Activated naive CD4-positive, alpha-beta T cell treated with anti-CD3 and anti-CD28 coated beads, Interleukin-2, amount 10 ng/mL, durations not matched to agents 7 days and 5 days (primary cell): ENCODE data around the gene NELL1.

Source experiments
- CTCF ChIA-PET: fragments of 350-600 bp; sonication (Branson Sonifier 250); formaldehyde crosslinking; loops from one replicate; lab custom pipeline; 2021; ENCODE audit warnings: antibody characterized with exemption; lab: Charles Lee
- DNase-seq: peaks from one replicate; pipeline ENCODE4 v3.0.0-alpha.2; 2020
- H3K27ac Mint-ChIP-seq: one replicate; pipeline ENCODE4 v1.8.0; 2021; ENCODE audit warnings: mild to moderate bottlenecking, moderate library complexity, mixed read lengths
- H3K27me3 Mint-ChIP-seq: one replicate; pipeline ENCODE4 v1.8.0; 2021; ENCODE audit warnings: mild to moderate bottlenecking, mixed read lengths
- H3K36me3 Mint-ChIP-seq: one replicate; pipeline ENCODE4 v1.8.0; 2021; ENCODE audit warnings: mixed read lengths
- H3K4me1 Mint-ChIP-seq: one replicate; pipeline ENCODE4 v1.8.0; 2021; ENCODE audit warnings: mixed read lengths
- H3K4me3 Mint-ChIP-seq: one replicate; pipeline ENCODE4 v1.8.0; 2021; ENCODE audit warnings: mild to moderate bottlenecking, moderate library complexity, mixed read lengths
- H3K9me3 Mint-ChIP-seq: one replicate; pipeline ENCODE4 v1.8.0; 2021; ENCODE audit warnings: mixed read lengths

The NELL1 gene

DNA sequence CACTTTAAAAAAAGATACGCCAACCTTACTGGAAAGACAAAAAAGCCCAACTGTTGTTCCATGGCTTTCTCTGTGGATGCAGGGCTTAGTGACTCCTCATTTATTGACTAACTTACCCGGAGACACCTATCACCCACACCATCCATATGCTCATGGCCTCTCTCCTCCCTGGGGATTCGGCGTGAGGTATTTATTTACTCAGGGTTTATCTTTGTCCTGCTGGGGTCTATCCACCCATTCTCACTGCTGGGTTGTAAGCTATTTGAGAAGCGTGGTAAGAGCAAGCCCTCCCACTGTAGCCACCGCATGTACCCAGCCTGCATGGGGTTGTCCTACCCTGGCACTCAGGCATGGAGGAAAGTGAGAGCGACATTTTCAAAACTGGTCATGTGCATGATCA is 93.6 kb downstream of the NELL1 start:
- Mint-ChIP-seq H3K27ac (no peak overlapping the region), H3K4me1 (no peaks in the 10 kb centered on the region), H3K36me3 (no peaks in the 10 kb centered on the region), H3K9me3 (peaks cover 4% of the 10 kb centered on the region), H3K4me3 (no peak overlapping the region), H3K27me3 (no peaks in the 10 kb centered on the region)
- CTCF ChIA-PET, result no interaction called here
- DNase-seq, result no peak

GRCh38 chr11:20770414-20770946 is 101.1 kb downstream of the NELL1 start:
- H3K27ac Mint-ChIP-seq, result no peak overlapping the region
- H3K4me3 Mint-ChIP-seq, result no peak overlapping the region
- H3K9me3 Mint-ChIP-seq, result no peaks in the 10 kb centered on the region
- H3K27me3 Mint-ChIP-seq, result no peaks in the 10 kb centered on the region
- no peaks in the 10 kb centered on the region for H3K36me3 Mint-ChIP-seq
- H3K4me1 Mint-ChIP-seq, result no peaks in the 10 kb centered on the region
- DNase-seq, result no peak
- CTCF ChIA-PET, result no interaction called here

DNA sequence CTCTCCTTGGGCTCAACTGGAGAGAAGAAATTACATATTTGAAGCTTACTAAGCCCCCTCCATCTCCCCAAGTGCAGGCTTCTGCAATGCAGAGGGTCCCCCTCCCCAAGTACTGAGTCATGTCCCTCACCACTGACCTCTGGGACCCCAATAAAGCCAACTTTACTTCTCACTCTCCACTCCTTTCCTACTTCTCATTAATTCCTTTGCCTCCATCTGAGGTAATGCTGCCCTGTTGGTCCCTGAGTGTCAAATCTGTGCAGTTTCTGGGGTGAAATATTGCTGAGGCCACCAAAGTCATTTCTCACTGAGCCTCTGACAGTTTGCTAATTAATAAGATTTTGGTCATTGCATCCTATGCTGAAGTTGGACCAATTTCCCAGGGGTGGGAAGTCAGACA is 101.6 kb downstream of the NELL1 start:
- no peaks in the 10 kb centered on the region for H3K4me1 Mint-ChIP-seq
- CTCF ChIA-PET, result no interaction called here

DNA sequence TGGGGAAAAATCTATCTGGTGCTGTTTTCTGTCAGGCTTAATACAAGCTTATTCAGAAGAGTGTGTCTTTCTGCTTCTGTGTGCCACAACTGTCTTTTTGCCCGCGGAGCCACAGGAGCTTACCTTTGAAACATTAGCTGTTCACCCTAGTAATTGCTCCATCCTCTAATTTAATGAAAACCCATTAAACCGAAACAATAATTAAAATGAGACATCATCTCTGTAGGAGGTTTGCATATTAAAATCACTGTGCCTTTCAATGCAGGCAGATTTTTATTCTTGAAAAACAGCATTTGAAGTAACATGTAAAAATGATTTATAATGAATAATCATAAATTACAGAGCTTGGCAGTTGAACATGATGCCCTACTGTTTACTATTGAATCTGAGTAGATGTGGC is 102.3 kb downstream of the NELL1 start:
- H3K4me1 Mint-ChIP-seq, result no peaks in the 10 kb centered on the region
- CTCF ChIA-PET, result no interaction called here
- H3K27ac Mint-ChIP-seq, result no peak overlapping the region
- no peaks in the 10 kb centered on the region for H3K9me3 Mint-ChIP-seq
- no peak for DNase-seq
- no peak overlapping the region for H3K4me3 Mint-ChIP-seq
- H3K27me3 Mint-ChIP-seq, result no peaks in the 10 kb centered on the region
- no peaks in the 10 kb centered on the region for H3K36me3 Mint-ChIP-seq

More for the DNA sequence above, 101.6 kb downstream of the NELL1 start:
- Mint-ChIP-seq H3K27me3 (no peaks in the 10 kb centered on the region), H3K4me3 (no peak overlapping the region), H3K9me3 (no peaks in the 10 kb centered on the region), H3K27ac (no peak overlapping the region), H3K36me3 (no peaks in the 10 kb centered on the region)
- DNase-seq, result no peak

GRCh38 chr11:20775331-20775730 is 105.9 kb downstream of the NELL1 start:
- H3K27me3 Mint-ChIP-seq, result no peaks in the 10 kb centered on the region
- no peaks in the 10 kb centered on the region for H3K36me3 Mint-ChIP-seq
- H3K9me3 Mint-ChIP-seq, result no peaks in the 10 kb centered on the region
- no peak overlapping the region for H3K4me3 Mint-ChIP-seq
- no peaks in the 10 kb centered on the region for H3K4me1 Mint-ChIP-seq
- H3K27ac Mint-ChIP-seq, result no peak overlapping the region
- DNase-seq, result no peak
- CTCF ChIA-PET, result no interaction called here

DNA sequence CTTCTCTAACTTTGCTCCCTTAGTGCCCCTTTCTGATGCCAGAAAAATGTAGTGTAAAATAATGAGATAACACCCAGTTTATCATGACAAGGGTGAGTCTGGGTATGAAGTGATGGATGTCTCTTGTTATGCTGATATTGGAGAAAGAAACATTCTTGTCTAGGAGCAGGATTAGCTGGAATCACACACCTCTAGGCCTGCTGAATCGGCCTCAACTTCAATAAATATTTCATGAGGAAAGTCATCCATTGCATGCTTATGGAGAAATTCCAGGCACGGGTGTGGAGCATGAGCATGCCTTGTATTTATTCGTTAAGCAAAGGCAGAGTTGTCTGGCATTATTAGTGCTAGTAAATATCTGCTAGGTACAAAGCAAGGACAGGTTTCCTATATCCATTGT is 113.4 kb downstream of the NELL1 start:
- Mint-ChIP-seq H3K27me3 (no peaks in the 10 kb centered on the region), H3K9me3 (peaks cover 7% of the 10 kb centered on the region), H3K36me3 (no peaks in the 10 kb centered on the region), H3K4me1 (no peaks in the 10 kb centered on the region), H3K27ac (no peak overlapping the region), H3K4me3 (no peak overlapping the region)
- no peak for DNase-seq
- CTCF ChIA-PET, result no interaction called here

GRCh38 chr11:20783220-20783619 is 113.8 kb downstream of the NELL1 start:
- H3K36me3 Mint-ChIP-seq, result no peaks in the 10 kb centered on the region
- peaks cover 7% of the 10 kb centered on the region for H3K9me3 Mint-ChIP-seq
- H3K4me1 Mint-ChIP-seq, result no peaks in the 10 kb centered on the region
- H3K4me3 Mint-ChIP-seq, result no peak overlapping the region
- no peak for DNase-seq
- no peak overlapping the region for H3K27ac Mint-ChIP-seq
- CTCF ChIA-PET, result no interaction called here
- H3K27me3 Mint-ChIP-seq, result no peaks in the 10 kb centered on the region

DNA sequence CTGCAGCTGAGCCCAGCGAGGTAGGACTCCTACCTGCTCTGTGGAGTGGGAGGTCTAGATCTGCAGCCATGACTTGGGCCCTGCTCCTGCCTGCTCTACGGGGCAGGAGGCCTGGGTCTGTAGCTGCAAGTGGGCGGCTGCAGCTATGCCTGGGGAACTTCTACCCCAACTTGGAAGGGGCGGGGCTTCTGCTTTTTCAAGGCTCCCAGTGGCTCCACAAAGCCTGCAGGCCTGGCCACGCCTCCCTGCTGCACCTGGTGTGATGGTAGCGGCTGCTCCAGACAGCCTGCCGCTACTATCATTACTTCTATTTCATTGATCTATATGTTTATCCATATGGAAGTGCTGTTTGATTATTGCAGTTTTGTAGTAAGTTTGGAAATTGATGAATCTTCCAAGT is 121.2 kb downstream of the NELL1 start:
- Mint-ChIP-seq H3K4me1 (no peaks in the 10 kb centered on the region), H3K36me3 (no peaks in the 10 kb centered on the region), H3K27me3 (no peaks in the 10 kb centered on the region), H3K27ac (no peak overlapping the region), H3K4me3 (no peak overlapping the region), H3K9me3 (no peaks in the 10 kb centered on the region)
- CTCF ChIA-PET, result no interaction called here
- DNase-seq, result no peak

DNA sequence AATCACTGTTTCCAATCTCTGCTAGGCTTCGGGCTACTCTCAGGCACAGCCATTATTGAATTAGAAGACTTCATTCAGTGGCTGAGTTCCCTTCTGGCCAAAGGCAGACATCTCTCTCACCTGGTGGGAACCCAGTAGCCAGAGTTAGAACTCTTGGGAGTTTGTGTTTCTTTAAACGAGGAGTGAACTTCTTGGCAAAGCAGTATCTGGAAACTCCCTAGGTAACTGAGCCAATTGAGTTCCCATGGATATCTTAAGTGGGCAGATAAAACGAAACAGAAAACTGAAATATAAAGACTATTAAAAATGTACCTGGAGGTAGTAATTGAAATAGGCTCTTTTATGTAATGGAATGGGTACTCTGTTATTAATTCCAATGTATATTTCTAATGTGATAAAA is 125.6 kb downstream of the NELL1 start:
- H3K27ac Mint-ChIP-seq, result no peak overlapping the region

DNA sequence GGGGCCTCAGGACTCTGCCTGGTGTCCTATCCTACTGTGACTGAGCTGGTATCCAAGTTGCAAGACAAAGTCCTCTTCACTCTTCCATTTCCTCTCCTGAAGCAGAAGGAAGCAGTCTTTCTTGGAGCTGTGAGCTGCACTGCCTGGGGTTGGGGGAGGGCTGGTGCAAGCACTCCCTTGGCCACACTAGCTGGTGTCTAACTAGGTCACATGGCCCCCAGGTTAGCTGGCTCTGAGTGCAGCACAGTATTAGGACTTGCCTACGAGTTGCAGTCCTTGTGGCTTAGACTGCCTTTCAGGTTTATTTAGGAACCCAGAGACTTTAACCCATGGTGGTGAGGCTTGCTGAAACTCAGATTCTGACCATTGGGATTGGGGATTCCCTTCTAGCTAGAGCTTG is 138.9 kb downstream of the NELL1 start:
- no peak overlapping the region for H3K27ac Mint-ChIP-seq
- no peak overlapping the region for H3K4me3 Mint-ChIP-seq
- DNase-seq, result no peak
- no peaks in the 10 kb centered on the region for H3K4me1 Mint-ChIP-seq
- H3K9me3 Mint-ChIP-seq, result peaks cover 11% of the 10 kb centered on the region
- CTCF ChIA-PET, result no interaction called here
- no peaks in the 10 kb centered on the region for H3K27me3 Mint-ChIP-seq
- H3K36me3 Mint-ChIP-seq, result no peaks in the 10 kb centered on the region

More for the DNA sequence above, 125.6 kb downstream of the NELL1 start:
- no peaks in the 10 kb centered on the region for H3K4me1 Mint-ChIP-seq
- no peak for DNase-seq
- CTCF ChIA-PET, result no interaction called here
- H3K4me3 Mint-ChIP-seq, result no peak overlapping the region
- H3K36me3 Mint-ChIP-seq, result no peaks in the 10 kb centered on the region
- peaks cover 3% of the 10 kb centered on the region for H3K9me3 Mint-ChIP-seq
- no peaks in the 10 kb centered on the region for H3K27me3 Mint-ChIP-seq

DNA sequence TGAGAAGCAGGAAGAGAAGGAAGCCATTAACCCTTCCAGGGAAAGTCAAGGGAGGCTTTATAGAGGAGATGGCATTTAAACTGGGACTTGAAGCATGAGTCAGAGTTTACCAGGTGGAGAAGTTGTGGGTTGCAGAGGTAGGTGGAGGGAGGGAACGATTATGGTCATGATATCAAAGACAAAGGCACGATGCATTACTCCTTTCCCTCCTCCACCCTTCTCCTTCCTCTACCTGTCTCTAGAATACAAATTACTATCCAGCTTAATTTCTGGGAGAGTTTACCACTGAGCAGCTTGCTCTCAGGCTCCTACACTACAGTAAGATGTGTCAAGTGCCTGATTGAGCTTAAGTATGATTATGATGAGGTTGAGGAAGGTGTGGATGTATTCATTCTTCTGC is 151.7 kb downstream of the NELL1 start:
- Mint-ChIP-seq H3K4me3 (no peak overlapping the region), H3K9me3 (peaks cover 5% of the 10 kb centered on the region), H3K27me3 (no peaks in the 10 kb centered on the region), H3K4me1 (no peaks in the 10 kb centered on the region), H3K36me3 (no peaks in the 10 kb centered on the region), H3K27ac (no peak overlapping the region)
- no peak for DNase-seq
- CTCF ChIA-PET, result no interaction called here

DNA sequence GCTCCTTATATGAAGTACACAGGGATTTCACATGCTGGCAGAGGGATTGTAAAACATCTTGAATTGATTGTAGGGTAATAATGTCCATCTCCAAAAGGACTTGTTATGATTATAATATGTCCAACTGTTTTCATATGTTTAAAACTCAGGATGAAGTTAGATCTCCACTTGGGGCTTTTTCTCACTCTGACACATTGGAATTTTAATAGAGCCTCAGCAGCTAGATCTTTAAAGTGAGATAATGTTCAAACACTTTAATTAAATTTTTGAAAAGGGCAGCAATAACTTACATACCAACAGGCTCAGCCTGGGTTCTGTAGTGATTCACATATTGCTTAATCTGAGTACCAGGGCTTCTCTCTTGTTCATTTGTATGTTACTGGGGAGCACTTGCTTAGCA is 152.1 kb downstream of the NELL1 start:
- Mint-ChIP-seq H3K27ac (no peak overlapping the region), H3K9me3 (peaks cover 5% of the 10 kb centered on the region), H3K4me3 (no peak overlapping the region), H3K4me1 (no peaks in the 10 kb centered on the region), H3K27me3 (no peaks in the 10 kb centered on the region), H3K36me3 (no peaks in the 10 kb centered on the region)
- DNase-seq, result no peak
- CTCF ChIA-PET, result no interaction called here

DNA sequence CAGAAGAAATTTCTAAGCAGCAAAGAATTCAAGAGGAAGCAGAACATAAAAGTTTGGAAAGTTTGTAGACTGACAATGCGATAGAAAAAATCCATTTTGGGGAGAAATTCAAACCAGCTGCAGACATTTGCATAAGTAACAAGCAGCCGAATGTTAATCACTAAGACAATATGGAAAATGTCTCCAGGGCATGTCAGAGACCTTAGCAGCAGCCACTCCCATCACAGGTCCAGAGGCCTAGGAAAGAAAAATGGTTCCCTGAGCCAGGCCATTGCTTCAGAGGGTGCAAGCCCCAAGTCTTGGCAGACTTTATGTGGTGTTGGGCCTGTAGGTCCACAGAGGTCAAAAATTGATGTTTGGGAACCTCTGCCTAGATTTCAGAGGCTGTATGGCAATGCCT is 155.4 kb downstream of the NELL1 start:
- H3K27ac Mint-ChIP-seq, result no peak overlapping the region
- no peaks in the 10 kb centered on the region for H3K4me1 Mint-ChIP-seq
- CTCF ChIA-PET, result no interaction called here
- H3K9me3 Mint-ChIP-seq, result peaks cover 5% of the 10 kb centered on the region
- no peak overlapping the region for H3K4me3 Mint-ChIP-seq
- no peaks in the 10 kb centered on the region for H3K27me3 Mint-ChIP-seq
- no peaks in the 10 kb centered on the region for H3K36me3 Mint-ChIP-seq
- DNase-seq, result no peak

DNA sequence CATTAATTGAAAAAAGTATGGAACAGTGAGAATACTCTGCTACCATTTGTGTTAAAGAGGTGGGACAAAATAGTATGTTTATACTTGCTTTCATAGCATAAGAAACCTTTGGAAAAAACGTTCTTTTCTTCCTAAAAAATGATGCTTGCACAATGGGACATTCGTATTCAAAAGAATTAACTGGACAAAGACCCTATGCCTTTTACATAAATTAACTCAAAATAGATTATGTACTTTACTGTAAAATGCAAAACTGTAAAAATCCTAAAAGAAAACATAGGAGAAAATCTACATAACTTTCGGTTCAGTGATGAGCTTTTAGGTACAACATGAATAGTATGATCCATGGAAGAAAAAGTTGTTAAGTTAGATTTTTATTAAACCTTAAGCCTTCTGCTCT is 166.2 kb downstream of the NELL1 start:
- no peak for DNase-seq
- Mint-ChIP-seq H3K36me3 (no peaks in the 10 kb centered on the region), H3K9me3 (no peaks in the 10 kb centered on the region), H3K27ac (no peak overlapping the region), H3K4me3 (no peak overlapping the region), H3K4me1 (no peaks in the 10 kb centered on the region), H3K27me3 (no peaks in the 10 kb centered on the region)
- CTCF ChIA-PET, result no interaction called here

DNA sequence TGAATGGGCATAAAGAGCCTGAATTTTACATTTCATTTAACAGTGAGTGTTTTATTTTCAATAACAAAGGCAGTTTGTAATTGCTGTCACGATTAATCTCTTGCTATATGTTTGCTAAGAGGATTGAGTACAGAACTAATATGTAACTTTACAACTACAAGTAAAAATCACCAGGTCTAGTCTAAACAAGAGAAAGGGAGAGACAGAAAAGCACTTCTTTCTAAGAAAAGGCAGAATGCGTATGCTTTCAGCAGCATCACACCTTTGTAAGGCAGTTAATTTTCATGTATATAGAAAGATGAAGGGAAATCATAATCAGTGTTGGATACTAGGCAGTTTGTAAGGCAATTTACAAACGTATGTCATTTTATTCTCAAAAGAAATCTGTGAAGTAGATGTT is 169.8 kb downstream of the NELL1 start:
- Mint-ChIP-seq H3K4me3 (no peak overlapping the region), H3K36me3 (no peaks in the 10 kb centered on the region), H3K9me3 (no peaks in the 10 kb centered on the region), H3K27ac (no peak overlapping the region), H3K4me1 (no peaks in the 10 kb centered on the region), H3K27me3 (no peaks in the 10 kb centered on the region)
- CTCF ChIA-PET, result no interaction called here
- no peak for DNase-seq

DNA sequence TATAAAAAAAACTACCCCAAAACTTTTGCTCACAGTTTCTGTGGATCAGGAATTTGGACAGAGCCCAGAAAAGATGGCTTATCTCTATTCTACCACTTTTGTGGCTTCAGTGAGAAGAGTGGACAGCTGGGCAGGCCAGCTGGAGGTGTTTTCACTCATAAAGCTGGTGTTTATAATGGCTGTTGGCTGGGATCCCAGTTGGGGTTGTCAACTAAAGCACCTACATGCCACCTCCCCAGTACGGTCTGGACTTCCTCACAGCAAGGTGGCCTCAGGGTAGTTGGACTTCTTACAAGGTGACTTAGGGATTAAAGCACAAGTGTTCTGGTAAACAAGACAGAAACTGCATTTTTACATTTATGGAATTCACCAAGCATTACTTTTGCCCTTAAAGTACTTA is 171.0 kb downstream of the NELL1 start:
- H3K27me3 Mint-ChIP-seq, result no peaks in the 10 kb centered on the region
- DNase-seq, result no peak
- H3K4me3 Mint-ChIP-seq, result no peak overlapping the region
- no peaks in the 10 kb centered on the region for H3K4me1 Mint-ChIP-seq
- CTCF ChIA-PET, result no interaction called here
- H3K27ac Mint-ChIP-seq, result no peak overlapping the region
- H3K36me3 Mint-ChIP-seq, result no peaks in the 10 kb centered on the region
- no peaks in the 10 kb centered on the region for H3K9me3 Mint-ChIP-seq
